Measurements from ENCODE around the gene NOTUM. TPM values are rescaled to one million over a fixed set of nuclear protein-coding genes. Genes with fewer than 3 reads are reported as not detected.

NOTUM gene
- under 0.01 TPM in 1 of 2 replicates, not detected in the other for total RNA-seq

DNA sequence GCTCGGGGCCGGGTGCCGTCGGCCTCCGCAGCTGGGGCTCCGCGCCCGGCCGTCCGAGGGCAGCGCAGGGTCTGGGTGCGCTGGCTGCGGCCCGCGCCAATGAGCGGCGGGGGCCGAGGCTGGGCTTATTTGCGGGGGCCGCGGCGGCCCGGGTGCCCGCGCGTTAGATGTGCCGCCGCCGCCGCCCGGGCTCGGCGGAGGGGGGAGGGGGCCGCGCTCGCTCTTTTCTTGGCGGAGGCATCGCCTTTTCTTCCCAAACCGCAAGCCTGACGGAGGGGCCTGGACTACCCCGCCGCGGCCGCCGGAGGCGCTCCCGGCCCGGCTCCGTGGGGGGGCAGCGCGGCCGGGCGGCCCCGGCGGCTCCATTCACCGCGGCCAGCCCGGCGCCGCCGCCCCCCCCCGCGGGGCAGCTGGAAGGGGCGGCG lies at the start of gene NOTUM:
NOTUM (minus strand) TSS at position 101 of the 425 bp plus-strand sequence. CDS start 278 bp downstream, outside the sequence.

DNA sequence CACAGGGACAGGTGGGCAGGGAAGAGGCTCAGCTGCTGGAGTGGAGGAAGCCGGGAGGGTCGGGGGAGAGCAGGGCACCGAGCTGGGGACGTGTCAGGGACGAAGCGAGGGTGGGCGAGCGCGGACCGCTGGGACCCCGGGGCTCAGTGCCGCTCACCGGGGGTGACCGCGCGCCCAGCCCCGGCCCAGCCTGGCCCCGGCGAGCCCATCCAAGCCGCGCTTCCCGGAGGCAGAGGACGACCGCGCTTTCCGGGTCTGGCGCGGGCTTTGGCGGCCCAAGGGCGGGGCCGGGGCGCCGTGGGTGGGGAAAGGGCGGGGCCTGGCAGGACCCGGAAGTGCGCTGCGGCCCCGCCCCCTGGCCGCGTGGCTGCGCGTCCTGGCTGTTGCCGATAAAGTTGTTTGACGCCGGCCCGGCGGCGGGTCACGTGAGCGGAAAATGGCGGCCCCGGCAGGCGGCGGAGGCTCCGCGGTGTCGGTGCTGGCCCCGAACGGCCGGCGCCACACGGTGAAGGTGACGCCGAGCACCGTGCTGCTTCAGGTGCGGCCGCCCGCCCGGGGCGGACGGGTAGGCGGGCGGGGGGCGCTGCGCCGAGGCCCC lies 16.3 kb upstream of the NOTUM start, which contains the start of gene ASPSCR1:
ASPSCR1 (plus strand) TSS at position 419 of the 598 bp plus-strand sequence; CDS start at position 437, 18 bp downstream.

DNA sequence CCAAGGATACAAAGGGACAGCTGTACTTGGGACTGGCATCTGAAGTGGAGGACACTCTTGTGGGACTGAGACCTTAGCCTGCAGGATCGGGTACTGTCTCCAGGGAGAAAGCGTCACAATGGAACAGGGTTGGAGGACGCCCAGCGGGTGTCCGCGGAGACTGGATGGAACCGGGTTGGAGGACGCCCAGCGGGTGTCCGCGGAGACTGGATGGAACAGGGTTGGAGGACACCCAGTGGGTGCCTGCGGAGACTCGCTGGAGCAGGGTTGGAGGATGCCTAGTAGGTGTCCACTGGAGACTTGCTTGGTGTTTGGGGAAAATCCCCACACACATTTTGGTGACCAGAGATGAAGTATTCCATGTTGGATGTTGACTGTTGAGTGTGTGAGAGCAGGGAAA lies 13.8 kb downstream of the NOTUM start, which contains the start of gene MYADML2:
MYADML2 (minus strand) TSS at position 45 of the 400 bp plus-strand sequence. CDS start 5,492 bp downstream, outside the sequence.

DNA sequence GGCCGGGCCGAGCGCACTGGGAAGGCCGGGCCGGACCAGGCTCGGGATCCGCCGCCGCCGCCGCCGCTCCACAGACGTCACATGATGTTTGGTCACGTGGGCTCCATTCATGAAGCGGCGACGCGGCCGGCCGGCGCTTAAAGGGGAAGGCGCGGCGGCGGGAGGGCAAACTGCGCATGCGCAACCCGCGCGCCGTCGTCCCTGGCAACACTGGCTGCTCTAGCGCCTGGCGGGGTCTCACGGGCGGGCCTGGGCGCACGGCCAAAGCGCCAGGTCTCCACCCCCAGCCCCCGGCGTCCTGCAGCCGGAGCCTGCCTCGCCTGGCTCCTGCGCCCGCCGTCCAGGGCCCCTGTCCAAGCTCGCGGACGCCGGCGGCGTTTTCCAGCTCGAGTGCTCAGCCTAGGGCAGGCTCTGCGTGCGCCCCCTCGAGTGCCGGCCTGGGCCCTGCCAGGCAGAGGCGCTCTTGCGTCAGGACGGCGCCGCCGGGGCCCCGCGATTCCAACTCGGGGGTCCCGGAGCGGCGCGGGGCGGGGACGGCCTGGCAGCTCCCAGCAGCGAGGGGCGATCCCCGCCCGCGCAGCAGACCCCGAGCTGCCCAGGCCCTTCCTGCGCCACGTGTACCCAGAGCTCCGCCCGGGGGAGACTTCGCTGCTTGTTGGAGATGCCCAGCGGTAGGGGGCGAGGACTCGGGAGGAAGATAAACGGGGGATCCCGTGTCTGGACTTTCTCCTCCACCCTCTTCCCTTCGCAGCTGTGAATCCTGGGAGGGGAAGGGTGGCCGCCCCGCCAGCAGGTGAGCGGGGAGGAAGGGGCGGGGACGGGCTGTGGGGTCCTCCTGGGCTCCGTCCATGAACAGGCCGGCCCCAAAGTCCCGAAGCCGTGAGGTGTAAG lies 33.1 kb downstream of the NOTUM start, which contains the start of gene MAFG:
MAFG (minus strand) TSS at position 83 of the 891 bp plus-strand sequence. CDS start 4,550 bp downstream, outside the sequence.

DNA sequence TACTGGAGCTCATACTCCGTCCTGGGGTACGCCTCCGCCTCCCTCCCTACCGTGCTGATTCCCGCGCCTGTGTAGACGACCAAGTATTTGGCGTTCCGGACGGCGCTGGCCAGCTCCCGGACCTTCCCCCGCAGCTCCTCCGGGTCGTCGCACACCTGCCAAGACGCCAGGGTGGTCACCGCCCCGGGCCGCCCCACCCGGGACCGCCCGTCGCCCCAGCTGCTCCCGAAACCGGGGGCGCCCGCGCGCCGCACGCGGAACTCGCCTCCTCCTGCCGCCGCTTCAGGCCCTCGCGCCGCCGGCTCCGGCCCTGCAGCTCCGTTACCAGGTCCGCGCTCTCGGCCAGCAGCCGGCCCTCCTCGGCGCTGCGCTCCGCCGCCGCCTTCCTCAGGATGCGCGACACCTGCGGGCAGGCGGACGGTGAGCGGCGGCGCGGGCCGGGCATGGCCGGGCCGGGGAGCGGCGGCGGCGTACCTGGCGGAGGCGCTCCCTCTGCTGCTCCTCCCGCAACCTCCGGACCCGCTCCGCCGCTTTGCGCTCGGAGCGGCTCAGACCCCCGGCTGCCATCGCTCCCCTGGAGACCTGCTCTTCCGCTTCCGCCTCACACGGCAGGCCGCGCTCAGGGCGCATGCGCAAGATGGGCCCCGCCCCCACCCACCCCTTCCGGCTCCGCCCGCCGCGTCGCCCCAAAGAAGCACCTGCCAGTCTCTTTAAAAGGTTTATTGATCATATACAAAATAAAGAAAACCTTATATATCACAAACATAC lies 43.2 kb downstream of the NOTUM start, which contains the start of gene SIRT7:
SIRT7 (minus strand) TSS at position 612 of the 768 bp plus-strand sequence; CDS start at position 567, 45 bp downstream.

DNA sequence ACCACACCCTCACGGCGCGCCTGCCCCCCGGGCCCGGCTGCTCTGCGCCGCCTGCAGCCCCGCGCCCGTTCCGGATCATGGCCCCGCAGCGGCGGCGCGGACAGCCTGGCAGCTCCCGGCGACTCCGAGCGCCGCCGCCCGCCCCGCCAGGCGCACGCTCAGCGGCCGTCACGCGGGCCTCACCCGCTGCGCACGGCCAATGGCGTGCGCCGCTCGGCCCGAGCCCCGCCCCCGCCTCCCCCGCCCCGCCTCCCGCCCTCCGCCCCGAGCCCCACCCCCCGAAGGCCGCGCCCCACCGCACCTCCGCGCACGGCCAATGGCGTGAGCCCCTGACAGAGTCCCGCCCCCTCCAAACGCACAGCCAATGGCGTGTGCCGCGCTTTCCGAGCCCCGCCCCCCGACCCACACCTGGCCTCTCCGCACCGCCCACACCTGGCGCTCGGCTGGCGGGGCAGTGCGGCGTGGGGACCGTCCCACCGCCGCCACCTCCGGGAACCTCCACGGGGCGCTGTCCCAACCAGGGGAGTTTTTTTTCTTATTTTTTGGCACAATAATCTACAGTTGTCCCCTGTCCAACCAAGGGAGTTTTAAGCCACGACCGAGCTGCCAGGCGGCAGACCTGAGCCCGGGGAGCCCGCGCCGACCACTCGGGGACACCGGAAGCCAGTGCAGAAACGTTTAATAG lies 49.6 kb downstream of the NOTUM start, which contains the start of gene PCYT2:
PCYT2 (minus strand) TSS at position 123 of the 685 bp plus-strand sequence; CDS start at position 79, 44 bp downstream.

Other genes with a start within 250 kb of the NOTUM start
- 7.0 and 10.8 TPM in 2 replicates for gene SLC25A10, start 248.9 kb downstream of the NOTUM start, total RNA-seq
- gene GCGR, start 157.0 kb downstream of the NOTUM start, total RNA-seq: not detected in 2 replicates
- gene MCRIP1, start 127.9 kb downstream of the NOTUM start, total RNA-seq: 124 and 145 TPM in 2 replicates
- gene PPP1R27, start 126.1 kb downstream of the NOTUM start, total RNA-seq: not detected in 2 replicates
- 1,018 and 1,063 TPM in 2 replicates for gene P4HB, start 100.7 kb downstream of the NOTUM start, total RNA-seq
- 110 and 179 TPM in 2 replicates for gene ARHGDIA, start 89.8 kb downstream of the NOTUM start, total RNA-seq
- gene ALYREF, start 69.6 kb downstream of the NOTUM start, total RNA-seq: 109 and 156 TPM in 2 replicates
- 201 and 265 TPM in 2 replicates for gene ANAPC11, start 69.5 kb downstream of the NOTUM start, total RNA-seq
- gene NPB, start 58.9 kb downstream of the NOTUM start, total RNA-seq: 0.37 and 0.40 TPM in 2 replicates
- 55.0 and 60.2 TPM in 2 replicates for gene PCYT2, start 49.8 kb downstream of the NOTUM start, total RNA-seq
- 14.6 and 18.5 TPM in 2 replicates for gene SIRT7, start 43.0 kb downstream of the NOTUM start, total RNA-seq
- gene MAFG, start 33.5 kb downstream of the NOTUM start, total RNA-seq: 17.0 and 17.3 TPM in 2 replicates
- 54.8 and 61.3 TPM in 2 replicates for gene PYCR1, start 23.9 kb downstream of the NOTUM start, total RNA-seq
- gene MYADML2, start 14.0 kb downstream of the NOTUM start, total RNA-seq: under 0.01 TPM in 1 of 2 replicates, not detected in the other
- 26.6 and 28.8 TPM in 2 replicates for gene ASPSCR1, start 16.4 kb upstream of the NOTUM start, total RNA-seq
- 26.2 and 35.1 TPM in 2 replicates for gene CENPX, start 61.7 kb upstream of the NOTUM start, total RNA-seq
- gene LRRC45, start 62.1 kb upstream of the NOTUM start, total RNA-seq: 12.0 and 17.8 TPM in 2 replicates
- gene RAC3, start 70.5 kb upstream of the NOTUM start, total RNA-seq: 4.4 and 4.8 TPM in 2 replicates
- 38.7 and 43.1 TPM in 2 replicates for gene DCXR, start 76.5 kb upstream of the NOTUM start, total RNA-seq
- gene RFNG, start 90.6 kb upstream of the NOTUM start, total RNA-seq: 23.5 and 26.9 TPM in 2 replicates
- 76.9 and 97.9 TPM in 2 replicates for gene GPS1, start 90.7 kb upstream of the NOTUM start, total RNA-seq
- 35.7 and 50.7 TPM in 2 replicates for gene DUS1L, start 104.6 kb upstream of the NOTUM start, total RNA-seq
- 79.8 and 118 TPM in 2 replicates for gene FASN, start 137.0 kb upstream of the NOTUM start, total RNA-seq